Gastroesophageal sphincter (tissue), 3 donors: ENCODE results near the gene RAP1A.

ENCODE experiments used
- CTCF ChIP-seq, 4 experiments: fragments of 200-600 bp in 2 of 4; fragments of 450-650 bp in 2 of 4; sonication (generic) in 1 of 4; IDR thresholded peaks; one replicate each; pipeline ENCODE4 v1.5.1; 2017 to 2019; ENCODE audit warnings: antibody characterized with exemption in 4 of 4, mild to moderate bottlenecking in 2 of 4, moderate library complexity in 2 of 4
- EP300 ChIP-seq: sonication (generic); formaldehyde crosslinking; IDR thresholded peaks from one replicate; pipeline ENCODE4 v1.6.1; 2017; ENCODE audit warnings: antibody characterized with exemption, mild to moderate bottlenecking

GRCh38 chr1:111571239-111571638 is 48.4 kb upstream of the RAP1A start:
- TF ChIP-seq CTCF (IDR thresholded peaks at IDR 0.05) (no peak), EP300 (no peak)
